GM18526 (cell line): Measurements from ENCODE around the gene SIGLEC14.
"Not testable (repeated sequence)": the region's sequence is repeated elsewhere in the genome, so short reads cannot be mapped to it uniquely, and the experiment has no call there.

Experiments used
- POLR2A ChIP-seq: IDR thresholded peaks from 3 replicates; pipeline ENCODE4 v1.6.1; 2011; ENCODE audit not compliant: insufficient read length; ENCODE audit errors: extremely low read depth

The SIGLEC14 gene, protein sequence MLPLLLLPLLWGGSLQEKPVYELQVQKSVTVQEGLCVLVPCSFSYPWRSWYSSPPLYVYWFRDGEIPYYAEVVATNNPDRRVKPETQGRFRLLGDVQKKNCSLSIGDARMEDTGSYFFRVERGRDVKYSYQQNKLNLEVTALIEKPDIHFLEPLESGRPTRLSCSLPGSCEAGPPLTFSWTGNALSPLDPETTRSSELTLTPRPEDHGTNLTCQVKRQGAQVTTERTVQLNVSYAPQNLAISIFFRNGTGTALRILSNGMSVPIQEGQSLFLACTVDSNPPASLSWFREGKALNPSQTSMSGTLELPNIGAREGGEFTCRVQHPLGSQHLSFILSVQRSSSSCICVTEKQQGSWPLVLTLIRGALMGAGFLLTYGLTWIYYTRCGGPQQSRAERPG

DNA sequence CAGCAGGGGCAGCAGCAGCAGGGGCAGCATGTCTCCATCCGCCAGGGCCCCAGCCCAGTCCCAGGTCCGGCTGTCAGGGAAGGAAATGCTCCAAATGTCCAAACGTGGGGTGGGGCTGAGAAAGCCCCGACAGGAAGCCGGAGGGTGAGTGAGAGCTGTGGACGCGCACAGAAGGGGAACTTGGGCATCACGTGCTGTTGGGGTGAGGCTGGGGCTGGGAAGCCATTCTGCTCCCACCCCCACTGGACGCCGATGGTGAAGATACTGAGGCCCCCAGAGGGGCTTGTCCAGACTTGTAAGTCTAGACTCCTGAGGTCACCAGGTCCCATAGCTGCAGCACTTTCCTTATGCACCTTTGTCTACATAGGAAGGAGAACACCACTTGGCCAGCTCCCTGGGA lies at the start of gene SIGLEC14:
TSS of gene SIGLEC14 (minus strand) at position 96 of the 400 bp plus-strand sequence. CDS start at position 30, 66 bp downstream.
- not testable (repeated sequence) for TF ChIP-seq POLR2A

DNA sequence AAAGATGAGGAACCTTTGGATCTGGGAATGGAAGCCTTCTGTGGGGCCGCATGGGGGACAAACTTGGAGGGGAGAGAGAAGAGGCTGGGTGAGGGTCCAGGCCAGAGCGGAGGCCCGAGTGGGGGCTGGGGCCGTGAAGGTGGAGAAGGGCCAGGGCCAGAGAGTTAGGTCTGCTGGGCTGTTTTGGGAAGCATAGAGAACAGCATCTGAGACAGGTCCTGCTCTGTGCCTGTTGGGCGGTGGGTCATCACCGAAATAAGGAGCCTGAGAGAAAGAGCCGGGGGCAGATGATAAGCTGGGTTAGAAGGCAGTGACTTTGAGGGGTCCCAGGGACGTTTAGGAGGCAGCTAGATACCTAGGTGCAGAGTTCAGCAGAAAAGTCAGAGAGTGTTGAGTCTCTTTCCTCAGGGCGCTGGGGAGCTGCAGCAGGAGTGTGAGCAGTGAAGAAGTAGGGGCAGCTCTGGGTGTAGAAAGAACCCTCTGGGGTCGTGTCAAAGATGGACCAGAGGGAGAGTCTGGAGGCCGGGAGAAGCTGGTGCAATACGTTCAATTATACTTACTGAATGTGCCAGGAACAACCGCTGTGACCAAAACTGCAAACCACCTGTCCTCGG lies 49.2 kb upstream of the SIGLEC14 start:
- no peak for TF ChIP-seq POLR2A

DNA sequence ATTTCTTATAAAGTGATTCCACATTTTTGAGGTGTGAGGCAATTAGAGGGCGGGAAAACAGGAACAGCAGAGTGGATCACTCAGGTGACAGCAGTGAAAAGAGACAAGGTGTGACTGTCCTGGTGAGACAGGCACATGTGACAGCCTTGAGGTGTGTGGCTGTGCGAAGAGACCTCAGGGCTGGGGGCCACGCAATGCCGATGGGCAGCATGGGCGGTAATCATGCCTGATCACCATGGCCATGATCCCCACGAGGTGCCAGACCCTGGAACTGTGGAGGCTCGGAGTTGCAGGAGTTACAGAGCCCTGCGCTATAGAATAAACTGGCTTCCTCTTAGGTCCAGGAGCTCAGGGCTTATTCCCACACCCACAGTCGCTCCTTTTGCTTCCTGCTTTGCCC lies 48.5 kb upstream of the SIGLEC14 start:
- TF ChIP-seq POLR2A, result no peak

DNA sequence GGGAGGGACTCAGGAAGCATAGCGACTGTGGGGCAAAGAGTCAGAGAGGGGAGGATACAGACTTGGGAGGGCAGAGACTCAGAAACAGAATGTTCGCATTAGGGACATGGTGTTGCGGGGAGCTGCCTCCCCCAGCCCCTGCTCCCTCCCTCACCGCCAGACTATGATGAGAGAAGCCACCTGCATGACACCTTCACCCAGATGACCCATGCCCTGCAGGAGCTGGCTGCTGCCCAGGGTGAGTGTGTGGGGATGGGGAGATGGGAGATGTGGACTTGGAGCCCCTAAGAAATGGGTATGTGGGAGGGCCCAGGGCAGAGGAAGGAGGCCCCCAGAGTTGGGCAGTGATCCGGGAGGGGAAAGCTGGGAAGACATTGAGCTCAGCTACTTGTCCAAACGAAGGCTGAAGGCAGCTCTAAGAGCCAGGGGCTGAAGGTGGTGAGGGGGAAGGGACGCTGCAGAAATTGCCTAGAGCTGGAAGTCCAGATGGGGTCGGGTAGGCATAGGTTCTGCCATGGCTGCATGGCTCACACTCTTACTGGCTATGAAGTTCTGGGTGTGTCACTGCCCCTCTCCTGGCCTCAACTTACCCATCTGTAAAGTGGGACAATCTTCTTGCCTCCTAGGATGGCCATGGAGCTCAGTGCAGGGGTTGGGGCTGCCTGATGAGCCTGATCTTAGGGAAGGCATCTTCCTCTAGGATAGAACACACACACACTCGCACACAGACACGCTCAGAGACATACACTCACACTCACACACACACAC lies 47.9 kb upstream of the SIGLEC14 start:
- no peak for TF ChIP-seq POLR2A

DNA sequence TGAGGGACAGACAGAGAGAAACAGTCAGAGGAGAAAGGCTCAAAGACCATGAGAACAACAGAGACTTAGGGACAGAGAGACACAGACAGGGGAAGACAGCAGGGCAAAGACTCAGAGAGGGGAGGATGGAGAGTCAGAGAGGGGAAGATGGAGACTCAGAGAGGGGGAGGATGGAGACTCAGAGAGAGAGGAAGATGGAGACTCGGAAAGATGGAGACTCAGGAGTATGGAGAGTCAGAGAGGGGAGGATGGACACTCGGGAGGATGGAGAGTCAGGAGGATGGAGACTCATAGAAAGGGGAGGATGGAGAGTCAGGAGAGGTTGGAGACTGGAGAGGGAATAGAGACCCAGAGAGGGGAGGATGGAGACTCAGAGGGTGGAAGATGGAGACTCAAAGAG lies 47.2 kb upstream of the SIGLEC14 start:
- TF ChIP-seq POLR2A, result no peak

DNA sequence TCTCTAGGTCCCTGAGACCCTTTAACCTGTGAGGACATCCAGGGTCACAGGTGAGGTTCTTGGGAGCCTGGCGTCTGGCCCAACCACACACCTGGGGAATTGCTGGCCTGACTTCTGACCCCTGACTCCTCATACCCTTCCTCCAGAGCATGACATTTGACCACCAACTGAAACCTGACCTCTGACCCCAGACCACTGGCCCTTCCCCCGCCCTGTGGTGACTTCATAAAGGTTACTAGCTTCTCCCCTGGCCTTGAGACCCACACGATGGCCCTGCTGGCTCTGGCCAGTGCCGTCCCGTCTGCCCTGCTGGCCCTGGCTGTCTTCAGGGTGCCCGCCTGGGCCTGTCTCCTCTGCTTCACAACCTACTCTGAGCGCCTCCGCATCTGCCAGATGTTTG lies 46.6 kb upstream of the SIGLEC14 start, which contains the start of gene SPACA6:
TSS of gene SPACA6 (plus strand) at position 71 of the 400 bp plus-strand sequence. CDS start at position 268, 197 bp downstream.
- TF ChIP-seq POLR2A, result no peak

DNA sequence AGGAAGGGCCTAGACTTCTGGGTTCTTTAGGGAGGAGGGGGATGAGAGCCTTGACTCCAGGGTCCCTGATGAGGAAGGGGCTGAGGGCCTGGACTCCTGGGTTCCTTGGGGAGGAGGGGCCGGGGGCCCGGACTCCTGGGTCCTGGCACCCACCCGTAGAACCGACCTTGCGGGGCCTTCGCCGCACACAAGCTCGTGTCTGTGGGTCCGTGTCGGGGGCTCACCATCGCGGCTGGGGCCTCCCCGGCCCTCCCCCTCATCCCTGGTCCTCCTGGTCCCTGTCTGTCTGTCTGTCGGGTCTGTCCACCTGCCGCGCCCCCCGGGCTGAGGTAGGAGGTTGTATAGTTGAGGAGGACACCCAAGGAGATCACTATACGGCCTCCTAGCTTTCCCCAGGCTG lies 45.8 kb upstream of the SIGLEC14 start:
- no peak for TF ChIP-seq POLR2A

DNA sequence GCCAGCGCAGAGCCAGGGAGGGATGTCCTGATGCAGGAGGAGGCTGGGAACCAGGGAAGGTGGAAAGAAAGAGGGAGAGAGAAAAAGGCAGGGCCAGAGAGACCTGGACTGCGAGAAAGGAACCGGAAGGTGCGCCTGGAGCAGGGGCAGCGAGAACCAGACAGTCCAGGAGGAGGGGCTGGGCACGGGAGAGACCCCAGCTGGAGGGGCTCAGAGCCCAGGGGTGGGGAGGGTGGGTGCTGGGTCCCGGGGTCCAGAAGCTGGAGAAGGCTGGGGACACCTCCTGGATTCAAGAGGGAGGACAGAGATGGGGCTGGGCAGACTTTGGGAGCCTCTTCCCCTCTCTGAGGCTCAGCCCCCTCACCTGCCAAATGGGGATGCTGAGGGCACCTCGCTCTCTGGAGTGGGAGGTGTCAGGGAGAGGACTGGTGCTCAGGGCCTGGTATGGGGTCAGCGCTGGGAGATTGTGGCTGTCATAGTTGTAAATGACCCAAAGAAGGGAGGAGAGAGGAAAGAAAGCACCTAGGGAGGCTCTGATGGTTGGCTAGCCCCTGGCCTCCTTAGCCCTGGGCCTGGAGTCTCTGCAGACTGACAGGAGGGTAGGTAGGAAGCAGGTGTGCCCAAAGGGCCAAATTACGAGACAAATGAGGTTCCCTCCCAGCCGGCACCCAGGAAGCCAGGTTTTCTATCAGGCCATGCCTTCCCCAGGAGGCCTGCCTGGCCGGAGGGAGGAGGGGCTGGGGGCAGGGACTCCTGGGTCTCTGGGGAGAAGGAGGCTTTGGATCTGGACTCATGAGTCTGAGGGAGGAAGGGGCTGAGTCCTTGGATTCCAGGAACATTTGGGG lies 45.2 kb upstream of the SIGLEC14 start:
- no peak for TF ChIP-seq POLR2A

DNA sequence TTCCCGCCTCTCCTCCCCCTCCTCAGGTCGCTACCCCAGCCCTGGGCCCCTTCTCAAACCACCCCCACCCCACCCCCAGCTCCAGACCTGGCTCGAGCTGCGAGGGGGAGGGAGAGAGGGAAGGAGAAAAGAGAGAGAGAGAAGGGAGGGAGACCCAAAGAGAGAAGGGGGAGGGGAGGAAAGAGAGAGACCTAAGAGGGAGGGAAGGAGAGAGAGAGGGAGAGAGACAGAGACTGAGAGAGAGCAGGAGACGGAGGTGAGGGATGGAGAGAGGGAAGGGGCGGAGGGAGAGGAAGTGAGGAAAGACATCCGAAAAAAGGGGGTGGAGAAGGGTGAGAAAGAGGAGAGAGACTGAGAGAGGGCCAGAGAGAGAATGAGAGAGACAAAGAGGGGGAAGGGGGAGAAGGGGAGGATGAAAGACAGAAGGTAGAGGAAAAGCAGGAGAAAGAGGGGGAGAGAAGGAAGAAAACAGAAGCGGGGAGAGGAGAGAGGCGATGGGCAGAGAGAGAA lies 44.5 kb upstream of the SIGLEC14 start:
- no peak for TF ChIP-seq POLR2A

DNA sequence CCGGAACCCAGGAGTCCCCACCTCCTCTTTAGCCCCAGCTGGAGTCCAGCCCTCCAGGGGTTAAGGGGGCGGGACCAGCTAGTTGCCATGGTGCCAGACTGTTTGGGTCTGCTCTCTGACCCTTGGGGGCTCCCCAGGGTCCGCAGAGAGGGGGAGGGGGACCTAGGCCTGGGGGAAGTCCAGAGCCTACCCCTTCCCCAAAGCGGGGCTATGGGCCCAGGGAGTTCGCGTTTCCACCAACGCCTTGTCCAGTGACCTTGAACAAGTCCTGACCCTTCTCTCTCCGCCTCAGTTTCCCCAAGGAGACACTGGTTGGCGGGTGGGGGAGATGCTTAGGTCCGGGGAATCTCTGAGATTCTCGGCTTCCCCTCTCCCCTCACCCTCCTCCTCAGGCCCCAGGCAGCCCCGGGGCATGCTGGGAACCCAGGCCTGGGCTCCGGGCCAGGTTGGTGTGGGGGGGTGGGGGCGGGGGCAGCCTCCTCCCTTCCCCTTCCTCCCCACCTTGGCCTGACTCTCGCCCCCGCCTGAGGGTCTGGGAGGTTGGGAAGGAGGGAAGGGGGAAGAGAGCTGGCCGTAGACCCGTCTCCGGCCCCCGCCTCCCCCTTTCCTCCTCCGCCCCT lies 43.9 kb upstream of the SIGLEC14 start:
- TF ChIP-seq POLR2A, result no peak

DNA sequence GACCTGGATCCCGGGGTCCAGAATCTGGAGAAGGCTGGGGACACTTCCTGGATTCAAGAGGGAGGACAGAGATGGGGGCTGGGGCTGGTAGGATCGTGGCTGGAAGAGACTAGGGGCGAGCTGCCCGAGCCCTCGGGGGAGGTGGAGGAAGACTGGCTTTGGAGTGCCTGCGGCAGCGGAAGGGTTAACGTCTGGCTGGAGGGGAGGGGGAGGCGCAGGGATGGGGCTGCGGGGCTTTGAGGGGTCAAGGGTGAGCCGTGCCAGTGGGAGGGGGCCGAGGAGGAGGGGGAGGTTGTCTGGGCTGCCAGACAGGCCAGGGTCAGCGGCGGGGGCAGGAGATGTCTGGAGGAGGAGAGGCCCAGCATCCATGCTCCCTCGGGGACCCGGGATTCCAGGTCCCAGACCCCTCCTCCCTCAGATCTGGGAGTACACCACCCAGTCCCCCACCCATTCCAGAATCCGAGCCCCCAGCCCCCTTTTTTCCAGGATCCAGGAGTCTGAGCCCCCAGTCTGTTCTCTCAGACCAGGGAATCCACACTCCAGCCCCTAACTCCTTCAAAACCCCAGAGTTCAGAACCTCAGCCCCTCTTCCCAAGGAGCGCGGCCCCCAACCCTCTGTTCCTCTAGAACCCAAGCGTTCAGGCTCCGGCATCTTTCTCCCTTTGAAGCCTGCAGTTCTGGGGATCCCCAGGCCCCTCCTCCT lies 43.3 kb upstream of the SIGLEC14 start:
- no peak for TF ChIP-seq POLR2A

DNA sequence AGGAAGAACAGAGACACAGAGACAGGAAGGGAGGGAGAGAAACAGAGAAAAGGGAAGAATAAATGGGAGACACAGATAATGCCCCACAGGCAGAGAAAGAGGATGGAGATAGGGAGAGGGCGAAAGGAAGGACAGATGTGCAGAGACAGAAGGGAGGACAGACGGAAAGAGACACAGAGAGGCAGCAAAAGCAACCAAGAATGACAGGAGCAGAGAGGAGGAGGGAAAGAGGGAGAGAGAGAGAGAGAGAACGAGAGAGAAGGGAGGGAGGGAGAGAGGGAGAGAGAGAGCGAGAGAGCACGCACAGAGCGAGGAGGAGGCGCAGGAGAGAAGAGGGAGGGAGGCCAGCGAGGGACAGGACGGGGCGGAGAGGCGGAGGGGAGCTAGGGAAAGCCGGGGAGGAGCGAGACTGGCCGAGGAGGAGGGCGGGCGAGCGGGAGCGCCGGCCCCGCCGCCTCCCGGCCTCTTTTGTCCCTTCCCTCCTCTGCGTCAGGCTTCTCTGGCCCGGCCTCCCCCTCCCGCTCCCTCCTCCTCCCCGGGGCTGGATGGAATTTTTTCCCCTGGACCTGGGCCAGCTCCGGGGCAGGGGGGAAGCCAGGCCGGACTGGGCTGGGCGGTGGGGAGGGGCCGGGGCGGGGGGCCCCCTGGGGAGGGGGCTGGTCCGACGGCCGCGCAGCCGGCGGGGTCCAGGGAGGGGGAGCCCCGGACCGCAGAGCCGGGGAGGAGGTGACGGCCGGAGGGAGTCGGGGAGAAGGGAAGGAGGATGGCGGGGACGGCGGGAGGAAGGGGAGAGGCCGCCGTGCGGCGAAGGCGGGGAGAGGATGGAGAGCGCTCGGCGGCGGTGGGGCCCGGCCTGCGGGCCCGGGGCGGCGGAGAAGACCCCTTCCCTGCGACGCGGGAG lies 42.3 kb upstream of the SIGLEC14 start:
- no peak for TF ChIP-seq POLR2A

DNA sequence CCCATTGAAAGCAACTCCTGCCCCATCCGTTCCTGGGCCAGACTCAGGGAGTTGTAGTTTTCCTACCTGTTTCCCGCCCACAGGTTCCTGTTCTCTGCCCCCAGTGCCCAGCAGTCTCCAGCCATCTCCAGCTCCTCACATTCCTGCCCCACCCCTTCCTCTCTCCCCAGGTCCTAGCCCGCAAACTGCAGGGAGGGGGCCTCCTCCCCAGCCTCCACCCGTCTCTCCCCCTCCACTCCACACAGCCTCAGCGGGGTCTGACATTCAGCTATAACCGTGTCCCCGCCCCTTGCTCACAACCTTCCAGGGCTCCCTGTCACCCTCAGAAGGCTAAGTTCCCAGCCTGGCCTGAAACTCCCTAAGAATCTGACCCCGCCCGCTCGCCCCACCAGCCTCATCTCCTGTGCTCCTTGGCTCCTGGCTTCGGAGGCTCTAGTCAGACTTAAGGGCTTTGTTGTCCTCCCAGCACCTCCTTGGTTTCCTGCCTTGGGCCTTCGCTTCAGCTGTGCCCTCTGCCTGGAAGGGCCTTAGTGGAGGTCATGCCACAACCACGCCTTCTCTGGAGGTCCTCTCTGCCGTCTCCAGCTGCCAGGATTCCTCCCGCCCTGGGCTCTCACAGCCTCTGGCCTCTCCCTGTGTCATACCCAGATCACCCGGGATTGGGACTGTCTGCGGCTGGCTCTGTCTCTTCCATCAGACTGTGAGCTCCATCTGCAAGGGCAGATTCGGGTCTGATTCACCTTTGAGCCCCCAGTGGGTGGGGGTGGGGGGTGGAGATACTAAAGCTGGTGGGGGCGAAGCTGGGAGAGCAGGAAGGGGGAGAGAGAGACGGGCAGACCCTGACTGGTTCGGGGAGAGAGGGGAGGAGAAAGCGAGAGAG lies 41.4 kb upstream of the SIGLEC14 start:
- no peak for TF ChIP-seq POLR2A
